ENCODE measurements around the gene RFK. TPM values are rescaled to one million over a fixed set of nuclear protein-coding genes. Genes with fewer than 3 reads are reported as not detected.

The RFK gene
- total RNA-seq, 1 experiment from 2014 or later = 35.0 TPM

DNA sequence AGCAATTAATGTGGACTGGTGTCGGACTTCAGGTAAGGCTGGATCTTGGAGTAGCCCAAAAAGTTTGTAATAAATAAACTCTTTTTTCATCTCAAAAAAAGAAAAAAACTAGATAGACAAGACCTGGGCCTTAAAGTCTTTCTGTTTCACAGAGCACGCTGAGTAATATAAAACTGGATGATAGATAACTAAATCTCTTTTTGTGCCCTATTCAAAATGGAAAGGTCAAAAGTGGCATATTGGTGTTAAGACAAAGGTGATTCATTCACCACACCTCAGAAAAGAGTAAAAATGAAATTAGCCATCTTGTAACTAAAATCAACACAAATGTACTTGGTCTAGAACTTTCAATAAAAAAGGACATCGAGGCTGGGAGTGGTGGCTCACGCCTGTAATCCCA is 30.3 kb upstream of the RFK start:
- H3K27me3 ChIP-seq (ENCODE audit: insufficient read depth, low read length) = no peaks in the 10 kb centered on the region
- H3K4me2 ChIP-seq (ENCODE audit: low read length) = no peak overlapping the region
- ChIA-PET POLR2A (no interaction called here), CTCF (no interaction called here), RAD21 (ENCODE audit: low non-redundant PET in 1 of 2, low total read pairs in 2 of 2, uncharacterized antibody in 2 of 2, unreplicated experiment in 2 of 2) (no interaction called here)
- H3K36me3 ChIP-seq (ENCODE audit: control insufficient read depth in 1 of 2, insufficient read depth in 2 of 2, low read length in 2 of 2) = no peaks in the 10 kb centered on the region
- H3K4me3 ChIP-seq (replicated peaks in 1 of 2; ENCODE audit: low read depth in 1 of 2, low read length in 2 of 2) = no peak overlapping the region
- no peaks in the 10 kb centered on the region for H3K9me2 ChIP-seq (ENCODE audit: insufficient read depth)
- BruUV-seq (replicated peaks) = no TSS peak
- TF ChIP-seq ELF1 (IDR thresholded peaks at IDR 0.05; ENCODE audit: borderline replicate concordance, low read depth) = no peak
- TF ChIP-seq FOSL1 (IDR thresholded peaks at IDR 0.05; ENCODE audit: low read depth) = no peak
- TF ChIP-seq EGR1 (IDR thresholded peaks at IDR 0.05; ENCODE audit: low read depth) = no peak
- no peak for TF ChIP-seq EZH2phosphoT487 (IDR thresholded peaks at IDR 0.05; ENCODE audit: borderline replicate concordance)
- no peak for TF ChIP-seq RAD21 (IDR thresholded peaks at IDR 0.05; ENCODE audit: low read depth)
- TF ChIP-seq ZFX (IDR thresholded peaks at IDR 0.05) = no peak
- no peak for TF ChIP-seq YY1 (IDR thresholded peaks at IDR 0.05; ENCODE audit: extremely low read depth, insufficient replicate concordance, low read depth, low read length)
- no peak for TF ChIP-seq EZH2 (IDR thresholded peaks at IDR 0.05)
- no peak overlapping the region for H2AFZ ChIP-seq (ENCODE audit: low read depth, low read length, poor library complexity, severe bottlenecking)
- no peaks in the 10 kb centered on the region for H3K79me2 ChIP-seq (ENCODE audit: insufficient read depth, low read length)
- H4K20me1 ChIP-seq (ENCODE audit: insufficient read depth) = no peaks in the 10 kb centered on the region
- ATAC-seq = no peak
- H3K9me3 ChIP-seq (ENCODE audit: control insufficient read depth in 1 of 2, insufficient read depth in 1 of 2, low read depth in 1 of 2, low read length in 2 of 2) = no peaks in the 10 kb centered on the region
- DNase-seq (ENCODE audit: low read depth, low spot score) = no peak
- intact Hi-C loops (cut with micrococcal nuclease) = no loop called here
- H3K4me1 ChIP-seq (ENCODE audit: control insufficient read depth in 1 of 2, insufficient read depth in 2 of 2, low read length in 2 of 2) = peaks cover 0 to 4% of the 10 kb centered on the region in 2 experiments; a peak in 1 of 4 replicates
- H3K27ac ChIP-seq (ENCODE audit: low read depth, low read length) = no peak overlapping the region
- H3K9ac ChIP-seq (ENCODE audit: low read length) = no peak overlapping the region

GRCh38 chr9:76423216-76424177 is 29.3 kb upstream of the RFK start:
- H3K4me2 ChIP-seq (ENCODE audit: low read length) = no peak overlapping the region
- H3K27me3 ChIP-seq (ENCODE audit: insufficient read depth, low read length) = no peaks in the 10 kb centered on the region
- no peak overlapping the region for H3K9ac ChIP-seq (ENCODE audit: low read length)
- H3K4me1 ChIP-seq (ENCODE audit: control insufficient read depth in 1 of 2, insufficient read depth in 2 of 2, low read length in 2 of 2) = peaks cover 0 to 4% of the 10 kb centered on the region in 2 experiments; a peak in 1 of 4 replicates
- H3K4me3 ChIP-seq (replicated peaks in 1 of 2; ENCODE audit: low read depth in 1 of 2, low read length in 2 of 2) = no peak overlapping the region
- no peak overlapping the region for H3K27ac ChIP-seq (ENCODE audit: low read depth, low read length)
- POLR2A ChIA-PET = no interaction called here
- CTCF ChIA-PET = no interaction called here
- intact Hi-C loops (cut with micrococcal nuclease) = no loop called here
- RAD21 ChIA-PET (ENCODE audit: low non-redundant PET in 1 of 2, low total read pairs in 2 of 2, uncharacterized antibody in 2 of 2, unreplicated experiment in 2 of 2) = no interaction called here
- no peaks in the 10 kb centered on the region for H3K79me2 ChIP-seq (ENCODE audit: insufficient read depth, low read length)
- no peaks in the 10 kb centered on the region for H3K9me2 ChIP-seq (ENCODE audit: insufficient read depth)
- H2AFZ ChIP-seq (ENCODE audit: low read depth, low read length, poor library complexity, severe bottlenecking) = no peak overlapping the region
- no peaks in the 10 kb centered on the region for H3K9me3 ChIP-seq (ENCODE audit: control insufficient read depth in 1 of 2, insufficient read depth in 1 of 2, low read depth in 1 of 2, low read length in 2 of 2)
- DNase-seq (ENCODE audit: low read depth, low spot score) (no peak), ATAC-seq (no peak)
- H4K20me1 ChIP-seq (ENCODE audit: insufficient read depth) = no peaks in the 10 kb centered on the region
- BruUV-seq (replicated peaks) = no TSS peak
- no peaks in the 10 kb centered on the region for H3K36me3 ChIP-seq (ENCODE audit: control insufficient read depth in 1 of 2, insufficient read depth in 2 of 2, low read length in 2 of 2)
- TF ChIP-seq CBX3 (IDR thresholded peaks at IDR 0.05; ENCODE audit: low read depth) (no peak), ELF1 (IDR thresholded peaks at IDR 0.05; ENCODE audit: borderline replicate concordance, low read depth) (no peak), EGR1 (IDR thresholded peaks at IDR 0.05; ENCODE audit: low read depth) (no peak), ZBTB33 (IDR thresholded peaks at IDR 0.05; ENCODE audit: extremely low read depth, insufficient replicate concordance, low read length) (no peak), REST (IDR thresholded peaks at IDR 0.05; ENCODE audit: low read depth) (no peak), YY1 (IDR thresholded peaks at IDR 0.05; ENCODE audit: extremely low read depth, insufficient replicate concordance, low read depth, low read length) (no peak), CEBPB (IDR thresholded peaks at IDR 0.05; ENCODE audit: low read depth) (no peak), EZH2phosphoT487 (IDR thresholded peaks at IDR 0.05; ENCODE audit: borderline replicate concordance) (no peak), TCF7L2 (IDR thresholded peaks at IDR 0.05; ENCODE audit: borderline replicate concordance, extremely low read depth, insufficient read depth, insufficient read length) (no peak), EZH2 (IDR thresholded peaks at IDR 0.05) (no peak)

Measured in HCT116 (cell line).